ENCODE measurements around the gene ERBB4. TPM values are rescaled to one million over a fixed set of nuclear protein-coding genes. Genes with fewer than 3 reads are reported as not detected.

Gene ERBB4
- total RNA-seq, 1 donor from 2014 or later, result 1.7 TPM

- no peak overlapping the region for H3K4me3 ChIP-seq
- H3K9me3 ChIP-seq, result no peaks in the 10 kb centered on the region
- TF ChIP-seq CTCF (IDR thresholded peaks at IDR 0.05), result no peak
- intact Hi-C loops (cut with DNase I), result no loop called here
- no peak for DNase-seq (ENCODE audit: low spot score in 2 of 2)
- H3K4me1 ChIP-seq, result no peaks in the 10 kb centered on the region
- peaks cover 0 to 4% of the 10 kb centered on the region in 2 donors for H3K36me3 ChIP-seq
- H3K27ac ChIP-seq, result no peak overlapping the region
- H3K27me3 ChIP-seq, result no peaks in the 10 kb centered on the region
These were observed 1121.1 kb downstream of the ERBB4 start for GRCh38 chr2:211417544-211417943.

- Histone ChIP-seq H3K4me3 (no peak overlapping the region), H3K27ac (no peak overlapping the region), H3K27me3 (no peaks in the 10 kb centered on the region), H3K36me3 (peaks cover 0 to 4% of the 10 kb centered on the region in 2 donors), H3K9me3 (no peaks in the 10 kb centered on the region), H3K4me1 (no peaks in the 10 kb centered on the region)
- intact Hi-C loops (cut with DNase I), result no loop called here
- no peak for TF ChIP-seq CTCF (IDR thresholded peaks at IDR 0.05)
- no peak for DNase-seq (ENCODE audit: low spot score in 2 of 2)
These were observed 1122.2 kb downstream of the ERBB4 start for GRCh38 chr2:211416373-211416772.

GRCh38 chr2:211413746-211414145 lies 1124.9 kb downstream of the ERBB4 start:
- Histone ChIP-seq H3K4me1 (no peaks in the 10 kb centered on the region), H3K27ac (no peak overlapping the region), H3K36me3 (no peaks in the 10 kb centered on the region), H3K9me3 (no peaks in the 10 kb centered on the region), H3K27me3 (no peaks in the 10 kb centered on the region), H3K4me3 (no peak overlapping the region)
- intact Hi-C loops (cut with DNase I), result no loop called here
- DNase-seq (ENCODE audit: low spot score in 2 of 2), result no peak
- TF ChIP-seq CTCF (IDR thresholded peaks at IDR 0.05), result no peak

- Histone ChIP-seq H3K4me1 (no peaks in the 10 kb centered on the region), H3K9me3 (no peaks in the 10 kb centered on the region), H3K27ac (no peak overlapping the region), H3K4me3 (no peak overlapping the region), H3K36me3 (no peaks in the 10 kb centered on the region), H3K27me3 (no peaks in the 10 kb centered on the region)
- no peak for TF ChIP-seq CTCF (IDR thresholded peaks at IDR 0.05)
- no peak for DNase-seq (ENCODE audit: low spot score in 2 of 2)
- intact Hi-C loops (cut with DNase I), result no loop called here
These were observed 1130.1 kb downstream of the ERBB4 start for GRCh38 chr2:211408483-211408891.

- H3K27me3 ChIP-seq, result no peaks in the 10 kb centered on the region
- no peak for DNase-seq (ENCODE audit: low spot score in 2 of 2)
- no peak overlapping the region for H3K27ac ChIP-seq
- no peaks in the 10 kb centered on the region for H3K4me1 ChIP-seq
- H3K4me3 ChIP-seq, result no peak overlapping the region
- intact Hi-C loops (cut with DNase I), result no loop called here
- no peak for TF ChIP-seq CTCF (IDR thresholded peaks at IDR 0.05)
- H3K36me3 ChIP-seq, result no peaks in the 10 kb centered on the region
- no peaks in the 10 kb centered on the region for H3K9me3 ChIP-seq
These were observed 1131.5 kb downstream of the ERBB4 start for GRCh38 chr2:211407076-211407475.

GRCh38 chr2:211405036-211405435 lies 1133.6 kb downstream of the ERBB4 start:
- no peak for DNase-seq (ENCODE audit: low spot score in 2 of 2)
- Histone ChIP-seq H3K27me3 (no peaks in the 10 kb centered on the region), H3K27ac (no peak overlapping the region), H3K4me1 (no peaks in the 10 kb centered on the region), H3K4me3 (no peak overlapping the region), H3K9me3 (no peaks in the 10 kb centered on the region), H3K36me3 (no peaks in the 10 kb centered on the region)
- TF ChIP-seq CTCF (IDR thresholded peaks at IDR 0.05), result no peak
- intact Hi-C loops (cut with DNase I), result no loop called here
